PC-9 (cell line): Measurements from ENCODE around the gene ZNF415. TPM values are rescaled to one million over a fixed set of nuclear protein-coding genes. Genes with fewer than 3 reads are reported as not detected.

Experiments
- BruUV-seq: library from RNA; stranded (reverse); fragments of 400-500 nt; replicated peaks from 2 replicates; lab custom pipeline; 2021; lab: Mats Ljungman, UMichigan
- CTCF ChIA-PET: fragments of 300-600 bp; sonication (Branson Sonifier 250); formaldehyde crosslinking; loops from one replicate; lab custom pipeline; 2022; ENCODE audit warnings: antibody characterized with exemption; lab: Charles Lee
- POLR2A ChIA-PET: fragments of 300-600 bp; sonication (Branson Sonifier 250); formaldehyde crosslinking; loops from one replicate; lab custom pipeline; 2022; ENCODE audit warnings: antibody characterized with exemption; ENCODE audit not compliant: unreplicated experiment; lab: Charles Lee
- DNase-seq, 2 experiments: peaks; one replicate each; pipeline versions ENCODE4 v3.0.0 to v3.0.0-alpha.2; 2015 to 2022; ENCODE audit warnings: mixed read lengths in 1 of 2
- H2AFZ ChIP-seq: fragments of 200-600 bp; sonication (generic); 2 replicates; pipeline ENCODE4 v1.8.1; 2017; ENCODE audit warnings: antibody characterized with exemption
- H3F3A ChIP-seq: fragments of 200-600 bp; sonication (generic); 2 replicates; pipeline ENCODE4 v1.8.1; 2017; ENCODE audit warnings: antibody characterized with exemption, mild to moderate bottlenecking, low read depth; ENCODE audit not compliant: insufficient read depth
- H3K27ac ChIP-seq: fragments of 200-600 bp; sonication (generic); 2 replicates; pipeline ENCODE4 v1.6.1; 2016; ENCODE audit warnings: mixed run types
- H3K27me3 ChIP-seq: fragments of 200-600 bp; sonication (generic); 2 replicates; pipeline ENCODE4 v1.6.1; 2016; ENCODE audit warnings: low read depth, mixed run types; ENCODE audit not compliant: insufficient read depth
- H3K36me3 ChIP-seq: fragments of 200-600 bp; sonication (generic); 2 replicates; pipeline ENCODE4 v1.6.1; 2016; ENCODE audit warnings: low read depth, mixed run types
- H3K4me1 ChIP-seq: fragments of 200-600 bp; sonication (generic); replicated peaks from 2 replicates; pipeline ENCODE4 v1.6.1; 2016; ENCODE audit warnings: mixed run types; ENCODE audit not compliant: insufficient read depth
- H3K4me2 ChIP-seq: fragments of 200-600 bp; sonication (generic); 2 replicates; pipeline ENCODE4 v1.6.1; 2017; ENCODE audit warnings: mixed run types
- H3K4me3 ChIP-seq: fragments of 200-600 bp; sonication (generic); 2 replicates; pipeline ENCODE4 v1.6.1; 2016; ENCODE audit warnings: mixed run types
- H3K79me2 ChIP-seq: fragments of 200-600 bp; sonication (generic); 2 replicates; pipeline ENCODE4 v1.6.1; 2017; ENCODE audit warnings: low read depth, mixed run types
- H3K9me2 ChIP-seq: fragments of 200-600 bp; sonication (generic); 2 replicates; pipeline ENCODE4 v1.8.1; 2017; ENCODE audit warnings: mild to moderate bottlenecking; ENCODE audit not compliant: insufficient read depth
- H3K9me3 ChIP-seq: fragments of 200-600 bp; sonication (generic); 2 replicates; pipeline ENCODE4 v1.8.1; 2016; ENCODE audit warnings: low read depth; ENCODE audit not compliant: insufficient read depth
- H4K20me1 ChIP-seq: fragments of 200-600 bp; sonication (generic); 2 replicates; pipeline ENCODE4 v1.8.1; 2017; ENCODE audit not compliant: insufficient read depth
- CTCF ChIP-seq: fragments of 200-600 bp; sonication (generic); conservative IDR thresholded peaks from 2 replicates; pipeline ENCODE4 v1.6.1; 2017; ENCODE audit warnings: mixed run types, antibody characterized with exemption, mild to moderate bottlenecking, moderate library complexity
- EZH2 ChIP-seq: fragments of 200-600 bp; sonication (generic); IDR thresholded peaks from 2 replicates; pipeline ENCODE4 v1.8.0; 2017; ENCODE audit warnings: antibody characterized with exemption, low read depth
- intact Hi-C: fragments of 100-400 bp; cut with micrococcal nuclease; formaldehyde crosslinking; loops from one replicate; pipeline ENCODE4 v1.10.0; 2022; ENCODE audit not compliant: unreplicated experiment
- total RNA-seq: library from RNA; stranded (reverse); gene quantifications from 2 replicates; pipeline ENCODE4 v1.2.3, GENCODE V29; 2021

The ZNF415 gene
- total RNA-seq, 1 experiment from 2014 or later: 12.9 TPM

- no peak for TF ChIP-seq CTCF
- no peak for TF ChIP-seq EZH2
- no peaks in the 10 kb centered on the region for H3K9me2 ChIP-seq
- H3K27ac ChIP-seq: no peak overlapping the region
- POLR2A ChIA-PET: no interaction called here
- H3K4me3 ChIP-seq: no peak overlapping the region
- H3F3A ChIP-seq: no peaks in the 10 kb centered on the region
- DNase-seq: no peak
- H3K79me2 ChIP-seq: peaks cover 29% of the 10 kb centered on the region
- H3K9me3 ChIP-seq: no peaks in the 10 kb centered on the region
- peaks cover 42% of the 10 kb centered on the region for H3K36me3 ChIP-seq
- no peak overlapping the region for H3K4me2 ChIP-seq
- peaks cover 7% of the 10 kb centered on the region for H4K20me1 ChIP-seq
- no peaks in the 10 kb centered on the region for H3K27me3 ChIP-seq
- BruUV-seq: no TSS peak
- CTCF ChIA-PET: no interaction called here
- intact Hi-C loops: no loop called here
- H2AFZ ChIP-seq: no peak overlapping the region
- H3K4me1 ChIP-seq: no peaks in the 10 kb centered on the region
Measured at GRCh38 chr19:53094754-53095575, 37.7 kb downstream of the ZNF415 start.

- no peak overlapping the region for H3K27ac ChIP-seq
- intact Hi-C loops: no loop called here
- no peaks in the 10 kb centered on the region for H3K9me3 ChIP-seq
- no peaks in the 10 kb centered on the region for H3F3A ChIP-seq
- no peak for DNase-seq
- ChIA-PET CTCF (no interaction called here), POLR2A (no interaction called here)
- TF ChIP-seq EZH2 (no peak), CTCF (no peak)
- H3K36me3 ChIP-seq: peaks cover 51% of the 10 kb centered on the region
- no peak overlapping the region for H3K4me2 ChIP-seq
- H3K9me2 ChIP-seq: no peaks in the 10 kb centered on the region
- H3K4me1 ChIP-seq: no peaks in the 10 kb centered on the region
- no peak overlapping the region for H3K4me3 ChIP-seq
- H4K20me1 ChIP-seq: peaks cover 4% of the 10 kb centered on the region; the same call in 1 of the 2 replicates
- H3K27me3 ChIP-seq: no peaks in the 10 kb centered on the region
- H3K79me2 ChIP-seq: peaks cover 16% of the 10 kb centered on the region
- no peak overlapping the region for H2AFZ ChIP-seq
- no TSS peak for BruUV-seq
Measured at GRCh38 chr19:53092723-53093122, 40.0 kb downstream of the ZNF415 start.

GRCh38 chr19:53091413-53092254 is 41.1 kb downstream of the ZNF415 start:
- Histone ChIP-seq H3K9me2 (no peaks in the 10 kb centered on the region), H3K9me3 (no peaks in the 10 kb centered on the region), H3K4me1 (no peaks in the 10 kb centered on the region), H3K27me3 (no peaks in the 10 kb centered on the region), H3F3A (no peaks in the 10 kb centered on the region), H2AFZ (no peak overlapping the region), H3K4me3 (no peak overlapping the region), H3K27ac (no peak overlapping the region), H3K79me2 (peaks cover 11% of the 10 kb centered on the region; the same call in 1 of the 2 replicates), H3K4me2 (no peak overlapping the region), H3K36me3 (peaks cover 53% of the 10 kb centered on the region), H4K20me1 (peaks cover 4% of the 10 kb centered on the region; the same call in 1 of the 2 replicates)
- intact Hi-C loops: no loop called here
- ChIA-PET CTCF (no interaction called here), POLR2A (no interaction called here)
- no TSS peak for BruUV-seq
- no peak for DNase-seq
- TF ChIP-seq EZH2: no peak
- no peak for TF ChIP-seq CTCF
